Measurements from ENCODE around the gene KPNB1. TPM values are rescaled to one million over a fixed set of nuclear protein-coding genes. Genes with fewer than 3 reads are reported as not detected.
A peak's percentile ranks its signal among the peaks of the same experiment; 100 is the strongest.

Gene KPNB1
- total and polyA plus RNA-seq, 12 donors: 41.5 to 352 (median 214) TPM

DNA sequence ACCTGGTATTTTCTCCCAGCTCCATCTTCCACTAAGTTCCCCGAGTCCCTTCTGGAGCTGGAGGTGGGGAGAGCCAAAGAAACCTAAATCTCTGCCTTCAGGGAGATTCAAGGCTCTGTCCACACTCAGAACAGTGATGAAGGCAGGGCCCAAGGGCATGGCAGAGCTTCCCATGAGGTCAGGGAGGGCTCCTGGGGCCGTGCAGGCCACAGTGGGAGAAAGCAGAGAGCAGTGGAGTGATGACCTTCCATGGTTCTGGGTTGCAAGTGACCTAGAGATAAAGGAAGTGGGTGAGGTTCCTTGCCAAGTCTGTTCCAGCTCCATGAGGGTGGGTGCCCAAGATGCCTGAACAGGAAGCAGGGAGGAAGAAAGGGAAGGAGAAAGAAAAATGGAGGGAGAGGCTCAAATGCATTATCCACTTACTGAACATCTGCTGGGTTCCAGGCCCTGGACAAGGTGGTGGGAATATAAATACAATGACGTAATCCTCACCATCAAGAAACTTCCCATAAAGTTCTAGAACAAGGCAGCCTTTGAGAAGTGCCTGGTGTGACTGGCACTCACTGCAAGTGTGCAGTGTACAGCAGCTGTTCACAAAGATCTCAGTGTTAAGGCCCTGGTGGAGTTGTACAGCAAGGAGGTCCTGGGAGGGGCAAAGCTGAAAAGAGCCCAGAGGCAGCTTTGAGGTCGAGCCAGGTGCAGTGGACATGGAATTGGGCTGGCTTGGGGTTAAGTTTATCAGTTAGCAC lies 57.5 kb downstream of the KPNB1 start:
- TF ChIP-seq, protein P1, sequence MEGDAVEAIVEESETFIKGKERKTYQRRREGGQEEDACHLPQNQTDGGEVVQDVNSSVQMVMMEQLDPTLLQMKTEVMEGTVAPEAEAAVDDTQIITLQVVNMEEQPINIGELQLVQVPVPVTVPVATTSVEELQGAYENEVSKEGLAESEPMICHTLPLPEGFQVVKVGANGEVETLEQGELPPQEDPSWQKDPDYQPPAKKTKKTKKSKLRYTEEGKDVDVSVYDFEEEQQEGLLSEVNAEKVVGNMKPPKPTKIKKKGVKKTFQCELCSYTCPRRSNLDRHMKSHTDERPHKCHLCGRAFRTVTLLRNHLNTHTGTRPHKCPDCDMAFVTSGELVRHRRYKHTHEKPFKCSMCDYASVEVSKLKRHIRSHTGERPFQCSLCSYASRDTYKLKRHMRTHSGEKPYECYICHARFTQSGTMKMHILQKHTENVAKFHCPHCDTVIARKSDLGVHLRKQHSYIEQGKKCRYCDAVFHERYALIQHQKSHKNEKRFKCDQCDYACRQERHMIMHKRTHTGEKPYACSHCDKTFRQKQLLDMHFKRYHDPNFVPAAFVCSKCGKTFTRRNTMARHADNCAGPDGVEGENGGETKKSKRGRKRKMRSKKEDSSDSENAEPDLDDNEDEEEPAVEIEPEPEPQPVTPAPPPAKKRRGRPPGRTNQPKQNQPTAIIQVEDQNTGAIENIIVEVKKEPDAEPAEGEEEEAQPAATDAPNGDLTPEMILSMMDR (IDR thresholded peaks at IDR 0.05): no peak
- no peak for TF ChIP-seq POLR2A (IDR thresholded peaks at IDR 0.05)
- Histone ChIP-seq H3K27me3 (no peaks in the 10 kb centered on the region), H3K27ac (no peak overlapping the region), H3K4me3 (no peak overlapping the region), H3K9me3 (replicated peaks in 1 of 3) (no peaks in the 10 kb centered on the region), H3K4me1 (replicated peaks in 1 of 2) (peaks cover 0 to 9% of the 10 kb centered on the region in 2 donors), H3K36me3 (replicated peaks in 1 of 2) (peaks cover 0 to 15% of the 10 kb centered on the region in 2 donors)
- WGBS, 4 donors: 68 to 97% (median 75%) methylated on average over 3 to 4 of the region's 4 CpGs
- DNase-seq: no peak
- intact Hi-C loops (cut with DNase I): loop anchor here in 1 of 2 donors (10.0 kb wide), 1 partner anchor 78 kb away; no protein-coding TSS in a partner anchor

DNA sequence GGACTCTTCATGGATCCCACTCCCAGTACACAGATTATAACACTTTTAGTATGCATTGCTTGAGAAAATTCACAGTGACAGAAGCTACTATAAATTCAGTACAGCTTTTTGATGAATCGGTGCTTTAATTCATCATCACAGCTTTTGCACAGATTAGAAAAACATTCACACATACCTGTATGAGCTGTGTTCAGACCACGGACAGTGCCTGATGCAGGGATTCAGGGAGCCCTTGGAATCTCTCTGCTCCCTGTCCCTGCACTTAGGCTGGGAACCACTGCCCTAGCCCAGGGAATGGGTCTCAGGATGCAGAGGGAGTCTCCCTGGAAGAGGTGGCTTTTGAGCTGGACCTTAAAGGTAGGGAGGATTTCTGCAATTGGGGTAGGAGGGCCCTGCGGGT lies 58.2 kb downstream of the KPNB1 start:
- intact Hi-C loops (cut with DNase I): loop anchor here in 1 of 2 donors (10.0 kb wide), 1 partner anchor 77 kb away; no protein-coding TSS in a partner anchor
- no peak overlapping the region for H3K4me3 ChIP-seq
- H3K27ac ChIP-seq: no peak overlapping the region
- H3K36me3 ChIP-seq (replicated peaks in 1 of 2): peaks cover 0 to 15% of the 10 kb centered on the region in 2 donors
- WGBS, 4 donors: 75 to 86% (median 82%) methylated on average over 2 to 3 of the region's 3 CpGs
- no peak for TF ChIP-seq POLR2A (IDR thresholded peaks at IDR 0.05)
- TF ChIP-seq, protein P1 (IDR thresholded peaks at IDR 0.05): no peak
- no peaks in the 10 kb centered on the region for H3K9me3 ChIP-seq (replicated peaks in 1 of 3)
- H3K4me1 ChIP-seq (replicated peaks in 1 of 2): peaks cover 0 to 9% of the 10 kb centered on the region in 2 donors
- H3K27me3 ChIP-seq: no peaks in the 10 kb centered on the region
- no peak for DNase-seq

DNA sequence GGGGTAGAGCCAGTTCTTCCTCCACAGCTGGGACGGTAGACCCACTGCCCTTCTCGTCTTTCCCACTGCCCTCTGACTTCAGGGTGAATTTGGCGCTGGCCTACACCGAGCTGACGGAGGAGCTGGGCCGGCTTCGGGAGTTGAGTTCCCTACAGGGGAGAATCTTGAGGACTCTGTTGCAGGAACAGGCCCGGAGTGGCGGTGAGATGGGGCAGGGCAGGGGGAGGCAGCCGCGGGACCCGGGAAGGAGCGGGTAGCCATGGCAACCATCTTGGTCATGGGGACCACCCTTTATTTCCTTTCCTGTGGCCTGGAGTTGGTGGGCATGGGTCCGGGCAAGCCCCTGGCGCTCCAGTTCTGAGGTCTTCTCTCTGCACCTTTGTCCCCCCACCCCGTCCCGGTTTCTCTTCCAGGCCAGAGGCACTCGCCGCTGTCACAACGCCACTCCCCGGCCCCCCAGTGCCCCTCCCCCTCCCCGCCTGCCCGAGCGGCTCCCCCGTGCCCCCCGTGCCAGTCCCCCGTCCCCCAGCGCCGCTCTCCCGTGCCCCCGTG lies 58.7 kb downstream of the KPNB1 start:
- Histone ChIP-seq H3K9me3 (replicated peaks in 1 of 3) (no peaks in the 10 kb centered on the region), H3K4me3 (peak overlapping the region in 1 of 4 donors; percentile 46), H3K36me3 (replicated peaks in 1 of 2) (peaks cover 0 to 15% of the 10 kb centered on the region in 2 donors), H3K4me1 (replicated peaks in 1 of 2) (peaks cover 0 to 9% of the 10 kb centered on the region in 2 donors), H3K27ac (peak overlapping the region in 1 of 5 donors; percentile 29), H3K27me3 (no peaks in the 10 kb centered on the region)
- intact Hi-C loops (cut with DNase I): loop anchor here in 1 of 2 donors (10.0 kb wide), 1 partner anchor 76 kb away; no protein-coding TSS in a partner anchor
- DNase-seq: no peak
- 57 to 76% (median 69%) methylated on average over 5 to 31 of the region's 31 CpGs for WGBS, 4 donors
- no peak for TF ChIP-seq POLR2A (IDR thresholded peaks at IDR 0.05)
- TF ChIP-seq, protein P1 (IDR thresholded peaks at IDR 0.05): no peak

DNA sequence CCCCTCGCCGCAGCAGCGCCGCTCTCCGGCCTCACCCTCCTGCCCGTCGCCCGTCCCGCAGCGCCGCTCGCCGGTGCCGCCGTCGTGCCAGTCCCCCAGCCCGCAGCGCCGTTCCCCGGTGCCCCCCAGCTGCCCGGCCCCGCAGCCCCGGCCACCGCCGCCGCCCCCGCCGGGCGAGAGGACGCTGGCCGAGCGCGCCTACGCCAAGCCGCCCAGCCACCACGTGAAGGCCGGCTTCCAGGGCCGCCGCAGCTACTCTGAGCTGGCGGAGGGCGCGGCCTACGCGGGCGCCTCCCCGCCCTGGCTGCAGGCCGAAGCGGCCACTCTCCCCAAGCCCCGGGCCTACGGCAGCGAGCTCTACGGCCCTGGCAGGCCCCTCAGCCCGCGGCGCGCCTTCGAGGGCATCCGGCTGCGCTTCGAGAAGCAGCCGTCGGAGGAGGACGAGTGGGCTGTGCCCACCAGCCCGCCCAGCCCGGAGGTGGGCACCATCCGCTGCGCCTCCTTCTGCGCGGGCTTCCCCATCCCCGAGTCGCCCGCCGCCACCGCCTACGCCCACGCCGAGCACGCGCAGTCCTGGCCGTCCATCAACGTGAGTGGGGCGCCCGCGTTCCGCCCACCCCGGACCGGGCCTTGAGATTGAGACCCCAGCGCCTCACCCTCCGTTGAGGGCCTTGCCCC lies 59.3 kb downstream of the KPNB1 start:
- Histone ChIP-seq H3K9me3 (replicated peaks in 1 of 3) (no peaks in the 10 kb centered on the region), H3K4me1 (replicated peaks in 1 of 2) (peaks cover 0 to 9% of the 10 kb centered on the region in 2 donors), H3K36me3 (replicated peaks in 1 of 2) (peaks cover 0 to 15% of the 10 kb centered on the region in 2 donors), H3K27me3 (no peaks in the 10 kb centered on the region), H3K4me3 (peak overlapping the region in 1 of 4 donors; percentile 46), H3K27ac (peak overlapping the region in 1 of 5 donors; percentile 29)
- peak in 4 of 7 donors; percentile 52 to 62 (median 54) for DNase-seq
- 49 to 88% (median 62%) methylated on average over 8 to 89 of the region's 89 CpGs for WGBS, 4 donors
- intact Hi-C loops (cut with DNase I): loop anchor here in 1 of 2 donors (10.0 kb wide), 1 partner anchor 76 kb away; no protein-coding TSS in a partner anchor
- peak in 1 of 2 donors; percentile 12 for TF ChIP-seq POLR2A (IDR thresholded peaks at IDR 0.05)
- TF ChIP-seq, protein P1 (IDR thresholded peaks at IDR 0.05): no peak
